Nephron (organoid): Measurements from ENCODE around the gene AJAP1.

ENCODE experiments used
- H3K27ac Mint-ChIP-seq, 3 experiments: 2 replicates each; pipeline ENCODE4 v1.8.0; 2020; ENCODE audit warnings: mixed read lengths in 3 of 3, mild to moderate bottlenecking in 2 of 3, moderate library complexity in 1 of 3
- H3K27me3 Mint-ChIP-seq: 2 replicates; pipeline ENCODE4 v1.8.0; 2021; ENCODE audit warnings: low read depth, mild to moderate bottlenecking, moderate library complexity, mixed read lengths
- H3K36me3 Mint-ChIP-seq: 2 replicates; pipeline ENCODE4 v1.8.0; 2020; ENCODE audit warnings: low read depth, mixed read lengths
- H3K4me1 Mint-ChIP-seq: 2 replicates; pipeline ENCODE4 v1.8.0; 2020; ENCODE audit warnings: mixed read lengths
- H3K4me3 Mint-ChIP-seq, 3 experiments: 2 replicates each; pipeline ENCODE4 v1.8.0; 2020; ENCODE audit warnings: mild to moderate bottlenecking in 3 of 3, mixed read lengths in 3 of 3, moderate library complexity in 2 of 3
- H3K9me3 Mint-ChIP-seq: 2 replicates; pipeline ENCODE4 v1.8.0; 2020; ENCODE audit warnings: mixed read lengths
- TF ChIP-seq, protein P1 (sequence below), 3 experiments: fragments of 200-600 bp; sonication (generic); IDR thresholded peaks; one replicate each; pipeline ENCODE4 v1.5.0; 2021; ENCODE audit warnings: antibody characterized with exemption in 3 of 3; ENCODE audit not compliant: unreplicated experiment in 3 of 3

Gene AJAP1

GRCh38 chr1:4640931-4641330, 13.5 kb upstream of the AJAP1 start:
- Mint-ChIP-seq H3K27me3 (peaks cover 23% of the 10 kb centered on the region), H3K27ac (no peak overlapping the region), H3K36me3 (no peaks in the 10 kb centered on the region), H3K9me3 (peaks cover 2% of the 10 kb centered on the region), H3K4me3 (no peak overlapping the region), H3K4me1 (no peaks in the 10 kb centered on the region)
- TF ChIP-seq, protein P1, sequence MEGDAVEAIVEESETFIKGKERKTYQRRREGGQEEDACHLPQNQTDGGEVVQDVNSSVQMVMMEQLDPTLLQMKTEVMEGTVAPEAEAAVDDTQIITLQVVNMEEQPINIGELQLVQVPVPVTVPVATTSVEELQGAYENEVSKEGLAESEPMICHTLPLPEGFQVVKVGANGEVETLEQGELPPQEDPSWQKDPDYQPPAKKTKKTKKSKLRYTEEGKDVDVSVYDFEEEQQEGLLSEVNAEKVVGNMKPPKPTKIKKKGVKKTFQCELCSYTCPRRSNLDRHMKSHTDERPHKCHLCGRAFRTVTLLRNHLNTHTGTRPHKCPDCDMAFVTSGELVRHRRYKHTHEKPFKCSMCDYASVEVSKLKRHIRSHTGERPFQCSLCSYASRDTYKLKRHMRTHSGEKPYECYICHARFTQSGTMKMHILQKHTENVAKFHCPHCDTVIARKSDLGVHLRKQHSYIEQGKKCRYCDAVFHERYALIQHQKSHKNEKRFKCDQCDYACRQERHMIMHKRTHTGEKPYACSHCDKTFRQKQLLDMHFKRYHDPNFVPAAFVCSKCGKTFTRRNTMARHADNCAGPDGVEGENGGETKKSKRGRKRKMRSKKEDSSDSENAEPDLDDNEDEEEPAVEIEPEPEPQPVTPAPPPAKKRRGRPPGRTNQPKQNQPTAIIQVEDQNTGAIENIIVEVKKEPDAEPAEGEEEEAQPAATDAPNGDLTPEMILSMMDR (IDR thresholded peaks at IDR 0.05; ENCODE audit: unreplicated experiment in 3 of 3): no peak

DNA sequence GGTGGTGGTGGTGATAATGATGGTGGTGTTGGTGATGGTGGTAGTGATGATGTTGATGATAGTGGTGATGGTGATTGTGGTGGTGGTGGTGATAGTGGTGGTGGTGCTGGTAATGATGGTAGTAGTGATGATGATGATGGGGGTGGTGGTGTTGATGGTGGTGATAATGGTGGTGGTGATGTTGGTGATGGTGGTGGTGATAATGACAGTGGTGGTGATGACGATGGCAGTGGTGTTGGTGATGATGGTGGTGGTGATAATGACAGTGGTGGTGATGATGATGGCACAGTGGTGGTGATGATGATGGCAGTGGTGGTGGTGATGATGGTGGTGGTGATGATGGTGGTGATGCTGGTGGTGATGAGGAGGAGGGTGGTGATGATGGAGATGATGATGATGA, 7.0 kb upstream of the AJAP1 start:
- no peak overlapping the region for H3K27ac Mint-ChIP-seq
- H3K36me3 Mint-ChIP-seq: no peaks in the 10 kb centered on the region
- H3K27me3 Mint-ChIP-seq: peaks cover 11% of the 10 kb centered on the region
- peaks cover 2% of the 10 kb centered on the region for H3K9me3 Mint-ChIP-seq
- peaks cover 5% of the 10 kb centered on the region for H3K4me1 Mint-ChIP-seq
- no peak overlapping the region for H3K4me3 Mint-ChIP-seq
- TF ChIP-seq, protein P1 (IDR thresholded peaks at IDR 0.05; ENCODE audit: unreplicated experiment in 3 of 3): no peak

GRCh38 chr1:4648657-4649056, 5.8 kb upstream of the AJAP1 start:
- peaks cover 5% of the 10 kb centered on the region for H3K4me1 Mint-ChIP-seq
- no peaks in the 10 kb centered on the region for H3K36me3 Mint-ChIP-seq
- H3K4me3 Mint-ChIP-seq: no peak overlapping the region
- no peaks in the 10 kb centered on the region for H3K9me3 Mint-ChIP-seq
- TF ChIP-seq, protein P1 (IDR thresholded peaks at IDR 0.05; ENCODE audit: unreplicated experiment in 3 of 3): no peak
- H3K27ac Mint-ChIP-seq: no peak overlapping the region
- H3K27me3 Mint-ChIP-seq: peaks cover 20% of the 10 kb centered on the region

GRCh38 chr1:4650481-4650880, 3.9 kb upstream of the AJAP1 start:
- peaks cover 5% of the 10 kb centered on the region for H3K4me1 Mint-ChIP-seq
- H3K27ac Mint-ChIP-seq: no peak overlapping the region
- H3K36me3 Mint-ChIP-seq: no peaks in the 10 kb centered on the region
- H3K27me3 Mint-ChIP-seq: peaks cover 23% of the 10 kb centered on the region
- no peak overlapping the region for H3K4me3 Mint-ChIP-seq
- TF ChIP-seq, protein P1 (IDR thresholded peaks at IDR 0.05; ENCODE audit: unreplicated experiment in 3 of 3): no peak
- no peaks in the 10 kb centered on the region for H3K9me3 Mint-ChIP-seq

GRCh38 chr1:4650981-4651380, 3.4 kb upstream of the AJAP1 start:
- no peak overlapping the region for H3K4me3 Mint-ChIP-seq
- H3K9me3 Mint-ChIP-seq: no peaks in the 10 kb centered on the region
- peaks cover 18% of the 10 kb centered on the region for H3K27me3 Mint-ChIP-seq
- H3K27ac Mint-ChIP-seq: no peak overlapping the region
- H3K36me3 Mint-ChIP-seq: no peaks in the 10 kb centered on the region
- TF ChIP-seq, protein P1 (IDR thresholded peaks at IDR 0.05; ENCODE audit: unreplicated experiment in 3 of 3): no peak
- H3K4me1 Mint-ChIP-seq: peaks cover 5% of the 10 kb centered on the region

- TF ChIP-seq, protein P1 (IDR thresholded peaks at IDR 0.05; ENCODE audit: unreplicated experiment in 3 of 3): peak; percentile 97 to 98 (median 98)
- Mint-ChIP-seq H3K27ac (no peak overlapping the region), H3K4me3 (no peak overlapping the region), H3K4me1 (peaks cover 18% of the 10 kb centered on the region), H3K9me3 (no peaks in the 10 kb centered on the region), H3K36me3 (no peaks in the 10 kb centered on the region), H3K27me3 (peaks cover 36% of the 10 kb centered on the region)
Observed at GRCh38 chr1:4652631-4653327, 1.6 kb upstream of the AJAP1 start.
